Upper lobe of left lung (tissue), 6 donors: ENCODE results near the gene GLS. TPM values are rescaled to one million over a fixed set of nuclear protein-coding genes. Genes with fewer than 3 reads are reported as not detected.

Source experiments
- ATAC-seq, 2 donors: fragments of 200-7000 bp; cut with Tn5 transposase; one replicate each; pipeline ENCODE4 v1.9.1; 2022; ENCODE audit warnings: mild to moderate bottlenecking in 2 of 2, moderate library complexity in 2 of 2; ENCODE audit not compliant: low FRiP score in 2 of 2
- DNase-seq, 2 donors: peaks; one replicate each; pipeline ENCODE4 v3.0.0-alpha.2; 2019 to 2020
- H3K27ac ChIP-seq, 4 donors: fragments of 200-600 bp; sonication (generic); one replicate each; pipeline ENCODE4 v1.5.1; 2016 to 2019
- H3K27me3 ChIP-seq, 4 donors: fragments of 200-600 bp; sonication (generic); one replicate each; pipeline ENCODE4 v1.5.1; 2017 to 2019
- H3K36me3 ChIP-seq, 4 donors: fragments of 200-600 bp; sonication (generic); one replicate each; pipeline ENCODE4 v1.5.1; 2016 to 2019
- H3K4me1 ChIP-seq, 4 donors: fragments of 200-600 bp; sonication (generic); one replicate each; pipeline ENCODE4 v1.5.1; 2018 to 2019
- H3K4me3 ChIP-seq, 4 donors: fragments of 200-600 bp; sonication (generic); one replicate each; pipeline ENCODE4 v1.5.1; 2017 to 2019; ENCODE audit warnings: mild to moderate bottlenecking in 2 of 4, moderate library complexity in 1 of 4
- H3K9me3 ChIP-seq, 4 donors: fragments of 200-600 bp; sonication (generic); one replicate each; pipeline ENCODE4 v1.5.1; 2018 to 2019
- CTCF ChIP-seq, 6 experiments: fragments of 450-650 bp in 4 of 6; fragments of 200-600 bp in 2 of 6; sonication (generic) in 2 of 6; IDR thresholded peaks; one replicate each; pipeline ENCODE4 v1.5.1; 2016 to 2019; ENCODE audit warnings: antibody characterized with exemption in 6 of 6
- EP300 ChIP-seq, 4 donors: sonication (generic); formaldehyde crosslinking; IDR thresholded peaks; one replicate each; pipeline ENCODE4 v1.5.1; 2017; ENCODE audit warnings: antibody characterized with exemption in 4 of 4, control low read depth in 2 of 4
- POLR2A ChIP-seq, 4 donors: fragments of 450-650 bp; IDR thresholded peaks; one replicate each; pipeline ENCODE4 v1.5.1; 2016 to 2017; ENCODE audit warnings: antibody characterized with exemption in 4 of 4, mild to moderate bottlenecking in 2 of 4
- POLR2AphosphoS5 ChIP-seq, 2 donors: sonication (generic); formaldehyde crosslinking; IDR thresholded peaks; one replicate each; pipeline ENCODE4 v1.5.1; 2017; ENCODE audit warnings: antibody characterized with exemption in 2 of 2
- WGBS, 2 donors: methylation state at CpG; one replicate each; pipeline ENCODE4 v1.1.5; 2017 to 2018; 5-methylcytosine and 5-hydroxymethylcytosine counted together
- total RNA-seq, 6 donors: library from RNA; depleted of rRNA in 4 of 6; stranded (reverse); fragments of >200 nt in 4 of 6; gene quantifications; one replicate each; pipeline versions ENCODE4 v1.1.0 to v1.2.1, GENCODE V29; 2016 to 2021
- donor health status: DM: no; HTN: no; CAD: no; lungs with moderate emphysema.
- donor health status: DM: no; HTN: yes; CAD: no; lungs with severe emphysema.

Gene GLS
- total RNA-seq, 6 donors from 2014 or later: 126 to 401 (median 189) TPM

DNA sequence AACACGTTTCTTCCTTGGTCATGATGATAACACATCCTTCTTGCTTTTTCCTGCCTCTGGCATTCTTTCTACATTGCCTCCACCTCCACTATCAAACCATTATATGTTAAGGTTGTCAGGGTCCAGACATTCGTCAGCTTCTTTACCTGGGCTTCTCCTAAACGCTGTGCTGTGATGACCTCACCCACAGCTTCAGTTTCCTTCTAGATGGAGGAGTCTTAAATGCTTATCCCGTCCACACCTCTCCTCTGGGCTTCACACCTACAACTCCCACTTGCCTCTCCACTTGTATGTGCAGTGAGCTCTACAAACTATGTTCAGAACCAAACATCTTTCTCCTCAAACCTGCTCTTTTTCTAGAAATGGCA is 134.0 kb downstream of the GLS start:
- DNase-seq: no peak
- H3K36me3 ChIP-seq: peaks cover 0 to 8% (median 0%) of the 10 kb centered on the region in 4 donors
- ATAC-seq: no peak
- H3K27ac ChIP-seq: peak overlapping the region; percentile 90 to 97 (median 93)
- 27 to 37% methylated on average over 4 of the region's 4 CpGs for WGBS, 2 donors
- no peaks in the 10 kb centered on the region for H3K27me3 ChIP-seq
- peak overlapping the region in 3 of 4 donors; percentile 81 to 88 (median 87) for H3K4me3 ChIP-seq
- no peak for TF ChIP-seq EP300 (IDR thresholded peaks at IDR 0.05)
- TF ChIP-seq POLR2AphosphoS5 (IDR thresholded peaks at IDR 0.05): no peak
- TF ChIP-seq POLR2A (IDR thresholded peaks at IDR 0.05): no peak
- TF ChIP-seq CTCF (IDR thresholded peaks at IDR 0.05): no peak
- no peaks in the 10 kb centered on the region for H3K9me3 ChIP-seq
- peaks cover 34 to 43% (median 39%) of the 10 kb centered on the region in 4 donors for H3K4me1 ChIP-seq

Other genes starting within 250 kb of the GLS start
- 10 to 100 TPM; 28.4 to 53.5 (median 36.6) TPM for gene NAB1, start 231.7 kb upstream of the GLS start, total RNA-seq
- gene STAT1, start 133.3 kb downstream of the GLS start, total RNA-seq: 100 to 1,000 TPM in 2 of 6 donors, 10 to 100 TPM in 4; 69.3 to 120 (median 83.1) TPM